K562 (cell line): ENCODE data around the gene TRMU. TPM values are rescaled to one million over a fixed set of nuclear protein-coding genes. Genes with fewer than 3 reads are reported as not detected.

Source experiments
- E4F1 ChIP-seq: fragments of 250-450 bp; sonication (Bioruptor Pico); IDR thresholded peaks from 2 replicates; pipeline ENCODE4 v1.5.0; 2021; ENCODE audit warnings: mild to moderate bottlenecking, borderline replicate concordance
- THRA ChIP-seq: fragments of 450-650 bp; IDR thresholded peaks from 2 replicates; pipeline ENCODE4 v1.6.1; 2017; ENCODE audit warnings: mild to moderate bottlenecking, moderate library complexity
- ZNF449 ChIP-seq: fragments of 250-450 bp; sonication (Bioruptor Pico); IDR thresholded peaks from 2 replicates; pipeline ENCODE4 v1.8.0; 2022; ENCODE audit warnings: moderate library complexity, mild to moderate bottlenecking, inconsistent platforms
- polyA plus RNA-seq, 8 experiments: library from polyadenylated mRNA; depleted of rRNA in 4 of 8; stranded (reverse) in 5 of 8; unstranded in 3 of 8; fragments of >200 nt; fragmentation: Nextera tagmentation in 2 of 8; fragmentation: Illumina TruSeq in 1 of 8; extraction: Ambion mirVana in 2 of 8; extraction: Trizol in 1 of 8; gene quantifications; 2 replicates each; pipeline versions ENCODE4 v1.2.1 to v1.2.3, GENCODE V29; 2011 to 2014; ENCODE audit warnings: inconsistent platforms in 1 of 8, missing spikeins in 1 of 8
- total RNA-seq, 7 experiments: library from RNA; depleted of rRNA in 6 of 7; stranded (reverse); fragments of >200 nt in 6 of 7; fragmentation: Illumina TruSeq in 2 of 7; extraction: Trizol in 2 of 7; gene quantifications; 2 replicates each; pipeline versions ENCODE4 v1.2.1 to v1.2.3, GENCODE V29; 2011 to 2021; ENCODE audit warnings: low replicate concordance in 1 of 7

The TRMU gene
- total and polyA plus RNA-seq, 9 of the 15 experiments (the other 6 are each of a cell fraction or from before 2014, with no cell fraction given): 2.3 to 49.9 (median 35.3) TPM

GRCh38 chr22:46353483-46354105, 18.1 kb downstream of the TRMU start (continued):
- TF ChIP-seq ZNF449 (CRISPR knock-in tag) (no peak), E4F1 (CRISPR knock-in tag) (no peak), THRA (no peak)
